CD14-positive monocyte (primary cell): ENCODE results near the gene ARID2. TPM values are rescaled to one million over a fixed set of nuclear protein-coding genes. Genes with fewer than 3 reads are reported as not detected.

ENCODE experiments used
- DNase-seq, 3 donors: peaks; one replicate each; pipeline ENCODE4 v3.0.0-alpha.2; 2011 to 2022
- H2AFZ ChIP-seq: 2 replicates; pipeline ENCODE4 v1.6.0; 2012; ENCODE audit warnings: mild to moderate bottlenecking, low read depth, low read length, inconsistent platforms; ENCODE audit not compliant: insufficient read depth, poor library complexity, severe bottlenecking
- H3K27ac ChIP-seq, 2 donors: 1 replicate in 1 of 2; 2 replicates in 1 of 2; pipeline ENCODE4 v1.5.1; 2012 to 2013; ENCODE audit warnings: low read length in 2 of 2, control low read depth in 1 of 2, inconsistent platforms in 1 of 2, low read depth in 1 of 2, mild to moderate bottlenecking in 1 of 2
- H3K27me3 ChIP-seq, 2 donors: one replicate each; pipeline versions ENCODE4 v1.6.0 to v1.6.1; 2011 to 2013; ENCODE audit warnings: low read length in 2 of 2; ENCODE audit not compliant: control insufficient read depth in 2 of 2, insufficient read depth in 2 of 2
- H3K36me3 ChIP-seq, 2 donors: replicated peaks in 1 of 2; 1 replicate in 1 of 2; 2 replicates in 1 of 2; pipeline versions ENCODE4 v1.5.1 to v1.6.1; 2012 to 2013; ENCODE audit warnings: low read length in 2 of 2, control low read depth in 1 of 2, inconsistent platforms in 1 of 2, mild to moderate bottlenecking in 1 of 2; ENCODE audit not compliant: insufficient read depth in 2 of 2, control insufficient read depth in 1 of 2
- H3K4me1 ChIP-seq, 2 donors: 1 replicate in 1 of 2; 2 replicates in 1 of 2; pipeline versions ENCODE4 v1.5.1 to v1.6.1; 2012 to 2013; ENCODE audit warnings: low read length in 2 of 2, control low read depth in 1 of 2, inconsistent platforms in 1 of 2, mild to moderate bottlenecking in 1 of 2, moderate library complexity in 1 of 2; ENCODE audit not compliant: insufficient read depth in 2 of 2, control insufficient read depth in 1 of 2
- H3K4me2 ChIP-seq: replicated peaks from 2 replicates; pipeline ENCODE3; 2012; ENCODE audit warnings: low read length, moderate library complexity, mild to moderate bottlenecking; ENCODE audit not compliant: poor library complexity, severe bottlenecking; ENCODE audit errors: extremely low read depth
- H3K4me3 ChIP-seq, 3 experiments: fragments of 200-600 bp in 1 of 3; sonication (generic) in 1 of 3; replicated peaks in 1 of 3; 1 replicate in 2 of 3; 2 replicates in 1 of 3; pipeline ENCODE4 v1.5.1; 2011 to 2013; ENCODE audit warnings: low read length in 3 of 3, mild to moderate bottlenecking in 3 of 3, control low read depth in 2 of 3, low read depth in 2 of 3, inconsistent platforms in 1 of 3, moderate library complexity in 1 of 3
- H3K79me2 ChIP-seq: 2 replicates; pipeline ENCODE4 v1.6.0; 2012; ENCODE audit warnings: mild to moderate bottlenecking, control low read depth, inconsistent platforms, low read length, moderate library complexity; ENCODE audit not compliant: insufficient read depth
- H3K9ac ChIP-seq: 2 replicates; pipeline ENCODE4 v1.6.0; 2017; ENCODE audit warnings: low read length, mild to moderate bottlenecking; ENCODE audit not compliant: insufficient read depth, poor library complexity, severe bottlenecking
- H3K9me3 ChIP-seq, 2 donors: replicated peaks in 1 of 2; 1 replicate in 1 of 2; 2 replicates in 1 of 2; pipeline versions ENCODE4 v1.5.1 to v1.6.1; 2012 to 2013; ENCODE audit warnings: low read length in 2 of 2, control low read depth in 1 of 2; ENCODE audit not compliant: control insufficient read depth in 1 of 2, insufficient read depth in 1 of 2
- H4K20me1 ChIP-seq: 2 replicates; pipeline ENCODE4 v1.6.0; 2012; ENCODE audit warnings: mild to moderate bottlenecking, low read length, control low read depth, moderate library complexity; ENCODE audit not compliant: insufficient read depth
- H3K27ac Mint-ChIP-seq, 7 donors: one replicate each; pipeline ENCODE4 v1.8.0; 2020; ENCODE audit warnings: mild to moderate bottlenecking in 7 of 7, mixed read lengths in 7 of 7, moderate library complexity in 6 of 7, inconsistent platforms in 2 of 7
- H3K27me3 Mint-ChIP-seq, 3 donors: one replicate each; pipeline ENCODE4 v1.8.0; 2021 to 2022; ENCODE audit warnings: low read depth in 3 of 3, mild to moderate bottlenecking in 3 of 3, mixed read lengths in 3 of 3, moderate library complexity in 3 of 3, inconsistent platforms in 1 of 3
- H3K36me3 Mint-ChIP-seq, 2 donors: one replicate each; pipeline ENCODE4 v1.8.0; 2020; ENCODE audit warnings: mixed read lengths in 2 of 2, inconsistent platforms in 1 of 2, mild to moderate bottlenecking in 1 of 2
- H3K4me1 Mint-ChIP-seq: one replicate; pipeline ENCODE4 v1.8.0; 2020; ENCODE audit warnings: mild to moderate bottlenecking, mixed read lengths
- H3K4me3 Mint-ChIP-seq, 2 donors: one replicate each; pipeline ENCODE4 v1.8.0; 2020; ENCODE audit warnings: mild to moderate bottlenecking in 2 of 2, mixed read lengths in 2 of 2, moderate library complexity in 1 of 2
- H3K9me3 Mint-ChIP-seq, 7 donors: one replicate each; pipeline ENCODE4 v1.8.0; 2020 to 2022; ENCODE audit warnings: mixed read lengths in 7 of 7, mild to moderate bottlenecking in 6 of 7, moderate library complexity in 6 of 7, inconsistent platforms in 2 of 7
- WGBS: methylation state at CpG from one replicate; pipeline ENCODE4 v1.1.5; 2013; ENCODE audit warnings: missing lambda C conversion rate; ENCODE audit not compliant: insufficient coverage; 5-methylcytosine and 5-hydroxymethylcytosine counted together
- intact Hi-C, 2 donors: fragments of 100-400 bp; cut with micrococcal nuclease; formaldehyde crosslinking; loops; one replicate each; pipeline versions ENCODE4 v1.15.0 to v1.15.1; 2023
- polyA plus RNA-seq, 3 donors: library from polyadenylated mRNA; depleted of rRNA in 1 of 3; unstranded in 2 of 3; stranded (reverse) in 1 of 3; fragments of 300-500 nt in 2 of 3; fragments of >200 nt in 1 of 3; fragmentation: Illumina TruSeq in 2 of 3; gene quantifications; 1 replicate in 2 of 3; 2 replicates in 1 of 3; pipeline ENCODE4 v1.2.3, GENCODE V29; 2012 to 2021
- TF ChIP-seq, protein P1 (sequence below): fragments of 200-600 bp; IDR thresholded peaks from one replicate; pipeline ENCODE4 v1.8.0; 2022; ENCODE audit warnings: antibody characterized with exemption, mild to moderate bottlenecking

ARID2 gene
- polyA plus RNA-seq, 3 donors = 3.0 to 8.0 (median 4.7) TPM

DNA sequence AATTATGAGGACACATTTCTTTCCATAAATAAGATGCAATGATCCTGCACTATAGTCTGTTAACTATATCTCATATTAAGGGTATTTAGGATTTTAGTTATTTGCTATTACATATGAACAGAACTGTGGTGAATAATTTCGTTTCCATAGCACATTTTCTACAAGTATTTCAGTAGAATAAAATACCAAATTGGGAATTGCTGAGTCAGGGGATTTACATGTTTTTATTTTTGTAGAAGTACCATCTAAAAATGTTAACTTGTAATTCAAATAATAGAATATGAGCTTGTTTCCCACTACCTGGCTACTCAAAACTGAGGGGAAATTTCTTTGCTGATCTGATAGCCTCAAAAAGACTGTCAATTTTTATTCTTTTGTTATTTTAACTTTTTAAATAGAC is 136.8 kb downstream of the ARID2 start:
- no peak overlapping the region for H3K4me3 ChIP-seq
- Mint-ChIP-seq H3K27ac (no peak overlapping the region), H3K4me3 (no peak overlapping the region), H3K4me1 (no peaks in the 10 kb centered on the region), H3K9me3 (no peaks in the 10 kb centered on the region), H3K27me3 (no peaks in the 10 kb centered on the region), H3K36me3 (peaks cover 61 to 72% of the 10 kb centered on the region in 2 donors)
- TF ChIP-seq, protein P1, sequence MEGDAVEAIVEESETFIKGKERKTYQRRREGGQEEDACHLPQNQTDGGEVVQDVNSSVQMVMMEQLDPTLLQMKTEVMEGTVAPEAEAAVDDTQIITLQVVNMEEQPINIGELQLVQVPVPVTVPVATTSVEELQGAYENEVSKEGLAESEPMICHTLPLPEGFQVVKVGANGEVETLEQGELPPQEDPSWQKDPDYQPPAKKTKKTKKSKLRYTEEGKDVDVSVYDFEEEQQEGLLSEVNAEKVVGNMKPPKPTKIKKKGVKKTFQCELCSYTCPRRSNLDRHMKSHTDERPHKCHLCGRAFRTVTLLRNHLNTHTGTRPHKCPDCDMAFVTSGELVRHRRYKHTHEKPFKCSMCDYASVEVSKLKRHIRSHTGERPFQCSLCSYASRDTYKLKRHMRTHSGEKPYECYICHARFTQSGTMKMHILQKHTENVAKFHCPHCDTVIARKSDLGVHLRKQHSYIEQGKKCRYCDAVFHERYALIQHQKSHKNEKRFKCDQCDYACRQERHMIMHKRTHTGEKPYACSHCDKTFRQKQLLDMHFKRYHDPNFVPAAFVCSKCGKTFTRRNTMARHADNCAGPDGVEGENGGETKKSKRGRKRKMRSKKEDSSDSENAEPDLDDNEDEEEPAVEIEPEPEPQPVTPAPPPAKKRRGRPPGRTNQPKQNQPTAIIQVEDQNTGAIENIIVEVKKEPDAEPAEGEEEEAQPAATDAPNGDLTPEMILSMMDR = no peak
- H3K9ac ChIP-seq = no peak overlapping the region
- no peaks in the 10 kb centered on the region for H3K9me3 ChIP-seq
- no peak for DNase-seq
- no peaks in the 10 kb centered on the region for H3K27me3 ChIP-seq
- no peak overlapping the region for H2AFZ ChIP-seq
- H4K20me1 ChIP-seq = no peaks in the 10 kb centered on the region
- WGBS = no CpG with 5 or more reads among the region's 1 CpG
- no peaks in the 10 kb centered on the region for H3K79me2 ChIP-seq
- intact Hi-C loops = no loop called here
- H3K4me2 ChIP-seq = no peak overlapping the region
- no peak overlapping the region for H3K27ac ChIP-seq
- H3K4me1 ChIP-seq = no peaks in the 10 kb centered on the region
- peaks cover 29 to 88% of the 10 kb centered on the region in 2 donors for H3K36me3 ChIP-seq

DNA sequence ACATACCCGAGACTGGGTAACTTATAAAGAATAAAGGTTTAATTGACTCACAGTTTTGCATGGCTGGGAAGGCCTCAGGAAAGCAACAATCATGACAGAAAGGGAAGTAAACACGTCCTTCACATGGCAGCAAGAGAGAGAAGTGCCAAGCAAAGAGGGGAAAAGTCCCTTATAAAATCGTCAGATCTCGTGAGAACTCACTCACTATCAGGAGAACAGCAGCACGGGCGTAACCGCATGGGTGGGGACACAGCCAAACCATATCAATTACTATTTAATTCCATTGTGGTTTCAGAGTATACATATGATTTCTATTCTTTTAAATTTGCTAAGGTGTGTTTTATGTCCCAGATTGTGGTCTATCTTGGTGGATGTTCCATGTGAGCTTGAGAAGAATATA is 142.9 kb downstream of the ARID2 start:
- H3K9me3 ChIP-seq = no peaks in the 10 kb centered on the region
- no peaks in the 10 kb centered on the region for H3K27me3 ChIP-seq
- no peaks in the 10 kb centered on the region for H4K20me1 ChIP-seq
- intact Hi-C loops = no loop called here
- H3K9me3 Mint-ChIP-seq = no peaks in the 10 kb centered on the region
- no peak overlapping the region for H3K9ac ChIP-seq
- no peak overlapping the region for H3K4me3 ChIP-seq
- H3K27ac ChIP-seq = peak overlapping the region in 1 of 2 donors; percentile 17
- H3K4me1 Mint-ChIP-seq = no peaks in the 10 kb centered on the region
- TF ChIP-seq, protein P1 = no peak
- WGBS = no CpG with 5 or more reads among the region's 7 CpGs
- H3K27me3 Mint-ChIP-seq = peaks cover 0 to 2% (median 0%) of the 10 kb centered on the region in 3 donors
- no peak overlapping the region for H3K4me3 Mint-ChIP-seq
- H3K4me1 ChIP-seq = no peaks in the 10 kb centered on the region
- no peak for DNase-seq
- no peaks in the 10 kb centered on the region for H3K79me2 ChIP-seq
- H3K36me3 ChIP-seq = peaks cover 47 to 88% of the 10 kb centered on the region in 2 donors
- no peak overlapping the region for H2AFZ ChIP-seq
- H3K36me3 Mint-ChIP-seq = peaks cover 70 to 82% of the 10 kb centered on the region in 2 donors
- H3K27ac Mint-ChIP-seq = peak overlapping the region in 5 of 7 donors; percentile 15 to 62 (median 20)
- no peak overlapping the region for H3K4me2 ChIP-seq
